Small intestine (tissue), 7 donors: ENCODE data around the gene RPLP1. TPM values are rescaled to one million over a fixed set of nuclear protein-coding genes. Genes with fewer than 3 reads are reported as not detected.

ENCODE experiments used
- DNase-seq, 2 donors: peaks; one replicate each; pipeline versions ENCODE4 v3.0.0 to v3.0.0-alpha.2; 2013
- FAIRE-seq: peaks from 2 replicates; lab custom pipeline; 2012; peaks lifted over from hg19 to GRCh38; lab: Jason Lieb, UNC
- H3K27ac ChIP-seq, 3 donors: one replicate each; pipeline ENCODE4 v1.5.1; 2013; ENCODE audit warnings: low read length in 2 of 3, mild to moderate bottlenecking in 2 of 3, control low read depth in 1 of 3, inconsistent platforms in 1 of 3, low read depth in 1 of 3, moderate library complexity in 1 of 3
- H3K27me3 ChIP-seq, 3 donors: one replicate each; pipeline ENCODE4 v1.6.1; 2013; ENCODE audit warnings: low read length in 3 of 3, inconsistent platforms in 1 of 3; ENCODE audit not compliant: control insufficient read depth in 3 of 3, insufficient read depth in 3 of 3
- H3K36me3 ChIP-seq, 3 donors: one replicate each; pipeline ENCODE4 v1.6.1; 2013; ENCODE audit warnings: low read length in 3 of 3, inconsistent platforms in 1 of 3, low read depth in 1 of 3, mild to moderate bottlenecking in 1 of 3, moderate library complexity in 1 of 3; ENCODE audit not compliant: control insufficient read depth in 3 of 3, insufficient read depth in 2 of 3
- H3K4me1 ChIP-seq, 3 donors: one replicate each; pipeline ENCODE4 v1.6.1; 2013; ENCODE audit warnings: low read length in 2 of 3, inconsistent platforms in 1 of 3, low read depth in 1 of 3, mild to moderate bottlenecking in 1 of 3, moderate library complexity in 1 of 3; ENCODE audit not compliant: control insufficient read depth in 3 of 3, insufficient read depth in 2 of 3
- H3K4me3 ChIP-seq, 3 donors: one replicate each; pipeline ENCODE4 v1.5.1; 2013; ENCODE audit warnings: low read length in 3 of 3, control low read depth in 1 of 3, inconsistent platforms in 1 of 3, low read depth in 1 of 3, mild to moderate bottlenecking in 1 of 3, moderate library complexity in 1 of 3
- H3K9me3 ChIP-seq, 2 donors: one replicate each; pipeline ENCODE4 v1.6.1; 2013; ENCODE audit warnings: low read depth in 1 of 2, low read length in 1 of 2; ENCODE audit not compliant: control insufficient read depth in 2 of 2, insufficient read depth in 1 of 2
- WGBS, 3 donors: extraction: QIAGEN DNeasy Blood & Tissue Kit; methylation state at CpG; one replicate each; pipeline ENCODE4 v1.1.7; 2013; 5-methylcytosine and 5-hydroxymethylcytosine counted together
- polyA plus RNA-seq, 4 donors: library from polyadenylated mRNA; stranded (reverse) in 3 of 4; unstranded in 1 of 4; fragments of 200-250 nt in 3 of 4; fragments of 120-200 nt in 1 of 4; gene quantifications; one replicate each; pipeline versions ENCODE4 v1.2.1 to v1.2.3, GENCODE V29; 2013
- donor health status: healthy with polysubstance abuse.
- donor health status: control.
- donor health status: control.
- donor health status: Bipolar disorder and iron deficiency.
- donor health status: healthy.

RPLP1 gene
- polyA plus RNA-seq, 4 donors: 975 to 2,388 (median 1,894) TPM

GRCh38 chr15:69484837-69485236 is 32.2 kb downstream of the RPLP1 start:
- H3K27me3 ChIP-seq: peaks cover 0 to 5% (median 3%) of the 10 kb centered on the region in 3 donors
- no peak overlapping the region for H3K27ac ChIP-seq
- FAIRE-seq: no peak
- H3K4me1 ChIP-seq: no peaks in the 10 kb centered on the region
- DNase-seq: no peak
- H3K36me3 ChIP-seq: no peaks in the 10 kb centered on the region
- peaks cover 0 to 9% of the 10 kb centered on the region in 2 donors for H3K9me3 ChIP-seq
- WGBS, 3 donors: 54 to 66% (median 58%) methylated on average over 6 of the region's 6 CpGs
- H3K4me3 ChIP-seq: no peak overlapping the region

- DNase-seq (no peak), FAIRE-seq (no peak)
- no peak overlapping the region for H3K27ac ChIP-seq
- H3K27me3 ChIP-seq: peaks cover 0 to 5% (median 3%) of the 10 kb centered on the region in 3 donors
- no peaks in the 10 kb centered on the region for H3K36me3 ChIP-seq
- H3K4me3 ChIP-seq: no peak overlapping the region
- 81 to 97% (median 92%) methylated on average over 3 of the region's 3 CpGs for WGBS, 3 donors
- H3K9me3 ChIP-seq: peaks cover 0 to 11% of the 10 kb centered on the region in 2 donors
- no peaks in the 10 kb centered on the region for H3K4me1 ChIP-seq
These were observed 34.0 kb downstream of the RPLP1 start for GRCh38 chr15:69486481-69487110.

- Histone ChIP-seq H3K4me3 (no peak overlapping the region), H3K27ac (no peak overlapping the region), H3K9me3 (peaks cover 0 to 11% of the 10 kb centered on the region in 2 donors), H3K4me1 (no peaks in the 10 kb centered on the region), H3K27me3 (peaks cover 0 to 5% (median 3%) of the 10 kb centered on the region in 3 donors), H3K36me3 (no peaks in the 10 kb centered on the region)
- 69 to 88% (median 83%) methylated on average over 3 of the region's 3 CpGs for WGBS, 3 donors
- DNase-seq: no peak
- no peak for FAIRE-seq
These were observed 36.5 kb downstream of the RPLP1 start for GRCh38 chr15:69489073-69489571.

GRCh38 chr15:69490356-69491037 is 37.9 kb downstream of the RPLP1 start:
- Histone ChIP-seq H3K36me3 (no peaks in the 10 kb centered on the region), H3K4me1 (no peaks in the 10 kb centered on the region), H3K27me3 (peaks cover 0 to 3% (median 0%) of the 10 kb centered on the region in 3 donors), H3K9me3 (peaks cover 0 to 7% of the 10 kb centered on the region in 2 donors), H3K4me3 (no peak overlapping the region), H3K27ac (no peak overlapping the region)
- no peak for DNase-seq
- no peak for FAIRE-seq
- 48 to 67% (median 58%) methylated on average over 11 of the region's 11 CpGs for WGBS, 3 donors

GRCh38 chr15:69491038-69491505 is 38.5 kb downstream of the RPLP1 start:
- DNase-seq: no peak
- WGBS, 3 donors: 3 to 52% (median 21%) methylated on average over 3 of the region's 3 CpGs
- H3K27ac ChIP-seq: no peak overlapping the region
- no peak overlapping the region for H3K4me3 ChIP-seq
- peaks cover 0 to 3% of the 10 kb centered on the region in 2 donors for H3K9me3 ChIP-seq
- peaks cover 0 to 3% (median 0%) of the 10 kb centered on the region in 3 donors for H3K27me3 ChIP-seq
- no peaks in the 10 kb centered on the region for H3K36me3 ChIP-seq
- H3K4me1 ChIP-seq: no peaks in the 10 kb centered on the region
- FAIRE-seq: no peak

GRCh38 chr15:69493406-69493805 is 40.8 kb downstream of the RPLP1 start:
- 93 to 100% (median 95%) methylated on average over 2 of the region's 2 CpGs for WGBS, 3 donors
- H3K9me3 ChIP-seq: peaks cover 0 to 2% of the 10 kb centered on the region in 2 donors
- H3K27me3 ChIP-seq: no peaks in the 10 kb centered on the region
- FAIRE-seq: no peak
- H3K4me1 ChIP-seq: no peaks in the 10 kb centered on the region
- DNase-seq: no peak
- H3K27ac ChIP-seq: no peak overlapping the region
- H3K4me3 ChIP-seq: no peak overlapping the region
- no peaks in the 10 kb centered on the region for H3K36me3 ChIP-seq

- WGBS, 3 donors: 24 to 59% (median 36%) methylated on average over 2 of the region's 2 CpGs
- no peak for DNase-seq
These were observed 43.4 kb downstream of the RPLP1 start for GRCh38 chr15:69496001-69496400.

GRCh38 chr15:69497076-69497475 is 44.5 kb downstream of the RPLP1 start:
- no peak overlapping the region for H3K27ac ChIP-seq
- H3K4me1 ChIP-seq: no peaks in the 10 kb centered on the region
- H3K36me3 ChIP-seq: no peaks in the 10 kb centered on the region
- no peaks in the 10 kb centered on the region for H3K9me3 ChIP-seq
- WGBS, 3 donors: 81 to 89% (median 82%) methylated on average over 1 of the region's 1 CpG
- DNase-seq (no peak), FAIRE-seq (no peak)
- H3K4me3 ChIP-seq: no peak overlapping the region
- peaks cover 0 to 2% (median 0%) of the 10 kb centered on the region in 3 donors for H3K27me3 ChIP-seq

More at GRCh38 chr15:69496001-69496400, 43.4 kb downstream of the RPLP1 start:
- peaks cover 0 to 2% of the 10 kb centered on the region in 2 donors for H3K9me3 ChIP-seq
- H3K4me1 ChIP-seq: no peaks in the 10 kb centered on the region
- no peak for FAIRE-seq
- H3K36me3 ChIP-seq: no peaks in the 10 kb centered on the region
- peaks cover 0 to 2% (median 0%) of the 10 kb centered on the region in 3 donors for H3K27me3 ChIP-seq
- H3K27ac ChIP-seq: no peak overlapping the region
- no peak overlapping the region for H3K4me3 ChIP-seq
